Endodermal cell (in vitro differentiated cells): ENCODE data around the gene DHX34. TPM values are rescaled to one million over a fixed set of nuclear protein-coding genes. Genes with fewer than 3 reads are reported as not detected.
A peak's percentile ranks its signal among the peaks of the same experiment; 100 is the strongest.

Source experiments
- DNase-seq: peaks from one replicate; pipeline ENCODE4 v3.0.0-alpha.2; 2017
- H3K27ac ChIP-seq: 2 replicates; pipeline ENCODE4 v1.5.1; 2013; ENCODE audit warnings: mild to moderate bottlenecking, low read depth, low read length, moderate library complexity
- H3K27me3 ChIP-seq: 2 replicates; pipeline ENCODE4 v1.6.1; 2013; ENCODE audit warnings: mild to moderate bottlenecking, low read length, moderate library complexity; ENCODE audit not compliant: insufficient read depth, control insufficient read depth, poor library complexity, severe bottlenecking
- H3K36me3 ChIP-seq: 2 replicates; pipeline ENCODE4 v1.7.0; 2013; ENCODE audit warnings: mild to moderate bottlenecking, low read length, moderate library complexity; ENCODE audit not compliant: control insufficient read depth, insufficient read depth
- H3K4me1 ChIP-seq: one replicate; pipeline ENCODE4 v1.7.0; 2013; ENCODE audit warnings: low read length; ENCODE audit not compliant: control insufficient read depth, insufficient read depth
- H3K4me3 ChIP-seq: 2 replicates; pipeline ENCODE4 v1.5.1; 2013; ENCODE audit warnings: mild to moderate bottlenecking, low read length, moderate library complexity
- H3K9ac ChIP-seq: 2 replicates; pipeline ENCODE4 v1.6.1; 2013; ENCODE audit warnings: mild to moderate bottlenecking, low read length, moderate library complexity; ENCODE audit not compliant: poor library complexity, severe bottlenecking; ENCODE audit errors: extremely low read depth
- H3K9me3 ChIP-seq: 2 replicates; pipeline ENCODE4 v1.6.1; 2013; ENCODE audit warnings: mild to moderate bottlenecking, low read length, moderate library complexity; ENCODE audit not compliant: control insufficient read depth
- H3K27ac Mint-ChIP-seq: 2 replicates; pipeline ENCODE4 v1.8.0; 2020; ENCODE audit warnings: mixed read lengths
- H3K27me3 Mint-ChIP-seq: 2 replicates; pipeline ENCODE4 v1.8.0; 2021; ENCODE audit warnings: mild to moderate bottlenecking, mixed read lengths; ENCODE audit not compliant: insufficient read depth
- H3K36me3 Mint-ChIP-seq: 2 replicates; pipeline ENCODE4 v1.8.0; 2020; ENCODE audit warnings: low read depth, mixed read lengths
- H3K4me1 Mint-ChIP-seq: 2 replicates; pipeline ENCODE4 v1.8.0; 2020; ENCODE audit warnings: mixed read lengths
- H3K4me3 Mint-ChIP-seq: 2 replicates; pipeline ENCODE4 v1.8.0; 2020; ENCODE audit warnings: mild to moderate bottlenecking, moderate library complexity, mixed read lengths
- H3K9me3 Mint-ChIP-seq: 2 replicates; pipeline ENCODE4 v1.8.0; 2020; ENCODE audit warnings: mild to moderate bottlenecking, mixed read lengths
- WGBS, 2 experiments: methylation state at CpG; one replicate each; pipeline versions ENCODE4 v1.1.5 to v1.1.7; 2013; ENCODE audit warnings: missing lambda C conversion rate in 2 of 2, mixed read lengths in 1 of 2; ENCODE audit not compliant: insufficient coverage in 1 of 2, insufficient read length in 1 of 2; 5-methylcytosine and 5-hydroxymethylcytosine counted together
- total RNA-seq, 2 donors: library from RNA; stranded (reverse); fragmentation: NEBNext Ultra II Directional in 1 of 2; extraction: Animal tissue kit (Norgen Biotek cat#: 25700) in 1 of 2; gene quantifications; 2 replicates in 1 of 2; 3 replicates in 1 of 2; pipeline ENCODE4 v1.2.1, GENCODE V29; 2021
- TF ChIP-seq, protein P1 (sequence below): fragments of 200-600 bp; sonication (generic); conservative IDR thresholded peaks from 2 replicates; pipeline ENCODE4 v1.5.0; 2021; ENCODE audit warnings: antibody characterized with exemption, mild to moderate bottlenecking

The DHX34 gene
- total RNA-seq, 2 donors from 2014 or later, result 36.9 to 43.9 TPM

DNA sequence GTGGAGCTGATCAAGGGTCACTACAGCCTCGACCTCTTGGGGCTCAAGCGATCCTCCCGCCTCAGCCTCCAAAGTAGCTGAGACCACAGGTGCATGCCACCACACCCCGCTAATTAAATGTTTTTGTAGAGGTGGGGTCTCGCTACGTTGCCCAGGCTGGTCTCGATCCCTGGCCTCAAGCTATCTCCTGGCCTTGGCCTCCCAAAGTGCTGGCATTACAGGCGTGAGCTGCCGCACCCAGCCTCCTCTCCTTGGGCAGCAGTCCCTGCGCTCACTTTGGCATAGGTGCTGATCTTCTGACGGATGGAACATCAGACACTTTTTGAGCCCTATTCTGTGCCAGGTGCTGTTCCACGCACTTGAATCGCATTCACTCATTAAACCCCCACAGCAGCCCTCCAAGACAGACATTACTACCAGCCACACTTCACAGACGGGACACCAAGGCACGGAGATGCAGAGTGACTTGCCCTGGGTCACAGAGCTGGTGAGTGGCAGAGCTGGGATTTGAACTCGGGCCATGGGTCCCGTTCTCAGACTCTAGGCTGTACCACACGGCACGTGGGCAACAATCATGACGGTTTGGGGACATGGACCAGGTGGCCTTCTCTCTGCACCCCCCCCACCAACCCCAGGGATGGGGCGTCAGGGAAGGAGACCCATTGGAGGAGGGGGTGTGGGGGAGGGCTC is 67.0 kb downstream of the DHX34 start:
- Mint-ChIP-seq H3K36me3 (peaks cover 30% of the 10 kb centered on the region), H3K4me3 (no peak overlapping the region), H3K27ac (no peak overlapping the region), H3K4me1 (peaks cover 32% of the 10 kb centered on the region), H3K27me3 (peaks cover 23% of the 10 kb centered on the region), H3K9me3 (no peaks in the 10 kb centered on the region)
- Histone ChIP-seq H3K9me3 (no peaks in the 10 kb centered on the region), H3K4me3 (no peak overlapping the region), H3K9ac (no peak overlapping the region), H3K27me3 (peaks cover 4% of the 10 kb centered on the region), H3K4me1 (no peaks in the 10 kb centered on the region), H3K27ac (no peak overlapping the region), H3K36me3 (peaks cover 17% of the 10 kb centered on the region)
- WGBS, 2 experiments, result 92 to 94% methylated on average over 14 to 19 of the region's 21 CpGs
- TF ChIP-seq, protein P1, sequence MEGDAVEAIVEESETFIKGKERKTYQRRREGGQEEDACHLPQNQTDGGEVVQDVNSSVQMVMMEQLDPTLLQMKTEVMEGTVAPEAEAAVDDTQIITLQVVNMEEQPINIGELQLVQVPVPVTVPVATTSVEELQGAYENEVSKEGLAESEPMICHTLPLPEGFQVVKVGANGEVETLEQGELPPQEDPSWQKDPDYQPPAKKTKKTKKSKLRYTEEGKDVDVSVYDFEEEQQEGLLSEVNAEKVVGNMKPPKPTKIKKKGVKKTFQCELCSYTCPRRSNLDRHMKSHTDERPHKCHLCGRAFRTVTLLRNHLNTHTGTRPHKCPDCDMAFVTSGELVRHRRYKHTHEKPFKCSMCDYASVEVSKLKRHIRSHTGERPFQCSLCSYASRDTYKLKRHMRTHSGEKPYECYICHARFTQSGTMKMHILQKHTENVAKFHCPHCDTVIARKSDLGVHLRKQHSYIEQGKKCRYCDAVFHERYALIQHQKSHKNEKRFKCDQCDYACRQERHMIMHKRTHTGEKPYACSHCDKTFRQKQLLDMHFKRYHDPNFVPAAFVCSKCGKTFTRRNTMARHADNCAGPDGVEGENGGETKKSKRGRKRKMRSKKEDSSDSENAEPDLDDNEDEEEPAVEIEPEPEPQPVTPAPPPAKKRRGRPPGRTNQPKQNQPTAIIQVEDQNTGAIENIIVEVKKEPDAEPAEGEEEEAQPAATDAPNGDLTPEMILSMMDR, result no peak
- DNase-seq, result no peak

DNA sequence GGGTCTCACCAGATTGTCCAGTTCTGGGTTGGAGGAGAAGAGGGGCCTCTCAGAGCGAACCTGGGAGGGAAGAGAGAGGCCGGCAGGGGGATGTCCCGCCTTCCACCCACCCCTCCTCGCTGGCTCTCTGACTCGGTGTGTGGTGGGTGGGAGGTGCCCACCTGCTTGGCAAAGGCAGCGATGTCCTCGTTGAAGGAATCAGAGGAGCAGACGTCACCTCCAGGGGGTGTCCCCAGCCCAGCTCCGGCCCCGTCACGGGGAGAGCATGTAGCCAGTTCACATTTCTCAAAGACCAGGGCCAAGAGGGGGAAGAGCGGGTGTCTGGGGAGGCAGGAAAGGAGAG is 67.5 kb downstream of the DHX34 start:
- TF ChIP-seq, protein P1, result no peak
- Histone ChIP-seq H3K4me3 (no peak overlapping the region), H3K27me3 (peaks cover 10% of the 10 kb centered on the region), H3K36me3 (peaks cover 17% of the 10 kb centered on the region), H3K9ac (no peak overlapping the region), H3K4me1 (no peaks in the 10 kb centered on the region), H3K27ac (no peak overlapping the region), H3K9me3 (no peaks in the 10 kb centered on the region)
- no peak for DNase-seq
- Mint-ChIP-seq H3K36me3 (peaks cover 30% of the 10 kb centered on the region), H3K4me3 (no peak overlapping the region), H3K9me3 (no peaks in the 10 kb centered on the region), H3K4me1 (peaks cover 35% of the 10 kb centered on the region), H3K27me3 (peaks cover 28% of the 10 kb centered on the region), H3K27ac (no peak overlapping the region)
- 89 to 100% methylated on average over 4 to 12 of the region's 12 CpGs for WGBS, 2 experiments

- Mint-ChIP-seq H3K36me3 (peaks cover 29% of the 10 kb centered on the region), H3K4me3 (peak overlapping the region; percentile 76), H3K9me3 (no peaks in the 10 kb centered on the region), H3K27ac (no peak overlapping the region), H3K27me3 (peaks cover 34% of the 10 kb centered on the region), H3K4me1 (peaks cover 33% of the 10 kb centered on the region)
- Histone ChIP-seq H3K9me3 (no peaks in the 10 kb centered on the region), H3K27me3 (peaks cover 10% of the 10 kb centered on the region), H3K9ac (no peak overlapping the region), H3K4me3 (peak overlapping the region; percentile 87), H3K27ac (no peak overlapping the region), H3K4me1 (no peaks in the 10 kb centered on the region), H3K36me3 (peaks cover 17% of the 10 kb centered on the region)
- WGBS, 2 experiments, result 56 to 66% methylated on average over 11 to 18 of the region's 18 CpGs
- no peak for DNase-seq
- TF ChIP-seq, protein P1, result no peak
These were observed 68.1 kb downstream of the DHX34 start for GRCh38 chr19:47417107-47417745.
